Measurements from ENCODE around the gene HLF.

Gene HLF

GRCh38 chr17:55318715-55319487 is 54.1 kb downstream of the HLF start:
- TF ChIP-seq CTCF (IDR thresholded peaks at IDR 0.05; ENCODE audit: insufficient read depth, missing control alignments), result no peak
- no peak for DNase-seq (ENCODE audit: insufficient read length, low spot score)
- FAIRE-seq, result no peak

- FAIRE-seq (no peak), DNase-seq (ENCODE audit: insufficient read length, low spot score) (no peak)
- no peak for TF ChIP-seq CTCF (IDR thresholded peaks at IDR 0.05; ENCODE audit: insufficient read depth, missing control alignments)
These were observed 55.3 kb downstream of the HLF start for GRCh38 chr17:55319933-55320593.

- no peak for FAIRE-seq
- no peak for TF ChIP-seq CTCF (IDR thresholded peaks at IDR 0.05; ENCODE audit: insufficient read depth, missing control alignments)
- DNase-seq (ENCODE audit: insufficient read length, low spot score), result no peak
These were observed 56.0 kb downstream of the HLF start for GRCh38 chr17:55320594-55321426.

- DNase-seq (ENCODE audit: insufficient read length, low spot score), result no peak
- no peak for TF ChIP-seq CTCF (IDR thresholded peaks at IDR 0.05; ENCODE audit: insufficient read depth, missing control alignments)
- FAIRE-seq, result no peak
These were observed 56.8 kb downstream of the HLF start for GRCh38 chr17:55321427-55322060.

- DNase-seq (ENCODE audit: insufficient read length, low spot score) (no peak), FAIRE-seq (no peak)
- TF ChIP-seq CTCF (IDR thresholded peaks at IDR 0.05; ENCODE audit: insufficient read depth, missing control alignments), result no peak
These were observed 57.8 kb downstream of the HLF start for GRCh38 chr17:55322453-55322985.

GRCh38 chr17:55323518-55324295 is 58.9 kb downstream of the HLF start:
- no peak for TF ChIP-seq CTCF (IDR thresholded peaks at IDR 0.05; ENCODE audit: insufficient read depth, missing control alignments)
- FAIRE-seq (no peak), DNase-seq (ENCODE audit: insufficient read length, low spot score) (no peak)
